AML-193 (cell line): Measurements from ENCODE around the gene P2RY6.
"Not testable (repeated sequence)": the region's sequence is repeated elsewhere in the genome, so short reads cannot be mapped to it uniquely, and the experiment has no call there.

Source experiments
- DNase-seq, 2 experiments: peaks; one replicate each; lab custom pipeline; 2025; lab: John Stamatoyannopoulos, UW

Gene P2RY6

GRCh38 chr11:73260127-73260457 lies 12.0 kb upstream of the P2RY6 start:
- DNase-seq, result no peak

GRCh38 chr11:73262851-73263495 lies 9.2 kb upstream of the P2RY6 start:
- DNase-seq, result no peak

GRCh38 chr11:73263640-73264039 lies 8.5 kb upstream of the P2RY6 start:
- no peak for DNase-seq

- no peak for DNase-seq
Observed at GRCh38 chr11:73265278-73265810, 6.8 kb upstream of the P2RY6 start.

GRCh38 chr11:73265853-73266645 lies 6.1 kb upstream of the P2RY6 start:
- no peak for DNase-seq

- no peak for DNase-seq
Observed at GRCh38 chr11:73266646-73267020, 5.5 kb upstream of the P2RY6 start.

- no peak for DNase-seq
Observed at GRCh38 chr11:73267122-73267846, 4.9 kb upstream of the P2RY6 start.

- DNase-seq, result no peak
Observed at GRCh38 chr11:73267906-73268540, 4.1 kb upstream of the P2RY6 start.

GRCh38 chr11:73268671-73269271 lies 3.4 kb upstream of the P2RY6 start:
- DNase-seq, result no peak

- no peak for DNase-seq
Observed at GRCh38 chr11:73269459-73270015, 2.6 kb upstream of the P2RY6 start.

GRCh38 chr11:73270016-73270854 lies 1.9 kb upstream of the P2RY6 start:
- DNase-seq, result peak; percentile 19

- no peak for DNase-seq
Observed at GRCh38 chr11:73270855-73271477, 1.2 kb upstream of the P2RY6 start.

GRCh38 chr11:73271478-73271865 lies 666 bp upstream of the P2RY6 start:
- not testable (repeated sequence) for DNase-seq

- DNase-seq, result no peak
Observed at GRCh38 chr11:73272680-73273038, 521 bp downstream of the P2RY6 start.

- no peak for DNase-seq
Observed at GRCh38 chr11:73273222-73273895, 1.2 kb downstream of the P2RY6 start.

- not testable (repeated sequence) for DNase-seq
Observed at GRCh38 chr11:73274191-73274590, 2.1 kb downstream of the P2RY6 start.

- no peak for DNase-seq
Observed at GRCh38 chr11:73274722-73275380, 2.7 kb downstream of the P2RY6 start.

- DNase-seq, result no peak
Observed at GRCh38 chr11:73275381-73275750, 3.2 kb downstream of the P2RY6 start.

GRCh38 chr11:73277467-73277866 lies 5.3 kb downstream of the P2RY6 start:
- DNase-seq, result no peak
